Osteoblast (primary cell): ENCODE data around the gene DPP10. TPM values are rescaled to one million over a fixed set of nuclear protein-coding genes. Genes with fewer than 3 reads are reported as not detected.

Source experiments
- DNase-seq: peaks from one replicate; pipeline ENCODE4 v3.0.0; 2011; ENCODE audit warnings: low spot score, mixed read lengths; ENCODE audit not compliant: insufficient read length; ENCODE audit errors: missing footprints
- H2AFZ ChIP-seq: 2 replicates; pipeline ENCODE4 v1.6.0; 2011; ENCODE audit warnings: mild to moderate bottlenecking, low read length
- H3K27ac ChIP-seq: 2 replicates; pipeline ENCODE4 v1.5.1; 2011; ENCODE audit warnings: mild to moderate bottlenecking, low read depth, low read length, moderate library complexity
- H3K27me3 ChIP-seq: 2 replicates; pipeline ENCODE4 v1.6.0; 2012; ENCODE audit warnings: mild to moderate bottlenecking, control low read depth, inconsistent platforms, low read length, moderate library complexity; ENCODE audit not compliant: insufficient read depth
- H3K36me3 ChIP-seq: 2 replicates; pipeline ENCODE4 v1.5.1; 2011; ENCODE audit warnings: mild to moderate bottlenecking, low read length, control low read depth, moderate library complexity; ENCODE audit not compliant: insufficient read depth
- H3K4me1 ChIP-seq: 2 replicates; pipeline ENCODE4 v1.5.1; 2011; ENCODE audit warnings: mild to moderate bottlenecking, low read length, control low read depth, moderate library complexity; ENCODE audit not compliant: insufficient read depth
- H3K4me2 ChIP-seq: 2 replicates; pipeline ENCODE4 v1.6.0; 2011; ENCODE audit warnings: mild to moderate bottlenecking, low read length; ENCODE audit not compliant: insufficient read depth
- H3K4me3 ChIP-seq: fragments of 200-600 bp; sonication (generic); 3 replicates; pipeline ENCODE4 v1.5.1; 2012; ENCODE audit warnings: mild to moderate bottlenecking, low read length, inconsistent platforms; ENCODE audit not compliant: insufficient read depth
- H3K79me2 ChIP-seq: 2 replicates; pipeline ENCODE4 v1.6.0; 2012; ENCODE audit warnings: mild to moderate bottlenecking, low read length, control low read depth, inconsistent platforms; ENCODE audit not compliant: insufficient read depth
- H3K9me3 ChIP-seq: 2 replicates; pipeline ENCODE4 v1.5.1; 2011; ENCODE audit warnings: low read depth, low read length, control low read depth
- H4K20me1 ChIP-seq: 2 replicates; pipeline ENCODE4 v1.6.0; 2012; ENCODE audit warnings: mild to moderate bottlenecking, low read length, control low read depth; ENCODE audit not compliant: insufficient read depth
- total RNA-seq: library from RNA; depleted of rRNA; stranded (reverse); fragments of >200 nt; gene quantifications from 2 replicates; pipeline ENCODE4 v1.2.3, GENCODE V29; 2012
- TF ChIP-seq, protein P1 (sequence below): IDR thresholded peaks from 2 replicates; pipeline ENCODE4 v1.5.1; 2011; ENCODE audit warnings: mild to moderate bottlenecking, low read depth, low read length, moderate library complexity; ENCODE audit errors: extremely low read depth

The DPP10 gene
- total RNA-seq, 1 donor, result not detected

DNA sequence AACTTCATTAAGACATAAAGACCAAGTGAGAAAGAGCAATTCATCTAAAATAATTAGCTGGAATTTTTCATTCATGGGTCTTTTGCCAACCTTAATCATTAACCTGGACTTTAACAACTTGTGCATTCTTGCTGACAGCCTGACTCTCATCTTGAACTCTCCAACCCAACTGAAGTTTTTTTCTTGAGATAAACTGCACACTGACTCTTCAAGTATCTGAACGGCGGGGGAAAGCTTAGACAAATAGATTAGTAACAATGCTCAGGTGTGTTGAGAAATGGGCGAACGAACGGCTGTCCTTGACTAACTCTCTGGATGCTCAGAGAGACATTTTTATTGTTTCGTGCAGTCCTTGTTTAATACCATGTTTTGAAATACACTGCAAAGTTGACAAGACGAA, 186.0 kb downstream of the DPP10 start:
- H3K27me3 ChIP-seq, result no peaks in the 10 kb centered on the region
- TF ChIP-seq, protein P1, sequence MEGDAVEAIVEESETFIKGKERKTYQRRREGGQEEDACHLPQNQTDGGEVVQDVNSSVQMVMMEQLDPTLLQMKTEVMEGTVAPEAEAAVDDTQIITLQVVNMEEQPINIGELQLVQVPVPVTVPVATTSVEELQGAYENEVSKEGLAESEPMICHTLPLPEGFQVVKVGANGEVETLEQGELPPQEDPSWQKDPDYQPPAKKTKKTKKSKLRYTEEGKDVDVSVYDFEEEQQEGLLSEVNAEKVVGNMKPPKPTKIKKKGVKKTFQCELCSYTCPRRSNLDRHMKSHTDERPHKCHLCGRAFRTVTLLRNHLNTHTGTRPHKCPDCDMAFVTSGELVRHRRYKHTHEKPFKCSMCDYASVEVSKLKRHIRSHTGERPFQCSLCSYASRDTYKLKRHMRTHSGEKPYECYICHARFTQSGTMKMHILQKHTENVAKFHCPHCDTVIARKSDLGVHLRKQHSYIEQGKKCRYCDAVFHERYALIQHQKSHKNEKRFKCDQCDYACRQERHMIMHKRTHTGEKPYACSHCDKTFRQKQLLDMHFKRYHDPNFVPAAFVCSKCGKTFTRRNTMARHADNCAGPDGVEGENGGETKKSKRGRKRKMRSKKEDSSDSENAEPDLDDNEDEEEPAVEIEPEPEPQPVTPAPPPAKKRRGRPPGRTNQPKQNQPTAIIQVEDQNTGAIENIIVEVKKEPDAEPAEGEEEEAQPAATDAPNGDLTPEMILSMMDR, result no peak
- no peaks in the 10 kb centered on the region for H3K9me3 ChIP-seq
- H2AFZ ChIP-seq, result no peak overlapping the region
- H3K4me2 ChIP-seq, result no peak overlapping the region
- H3K4me1 ChIP-seq, result no peaks in the 10 kb centered on the region
- no peak for DNase-seq
- H4K20me1 ChIP-seq, result no peaks in the 10 kb centered on the region
- H3K79me2 ChIP-seq, result no peaks in the 10 kb centered on the region
- no peaks in the 10 kb centered on the region for H3K36me3 ChIP-seq
- no peak overlapping the region for H3K27ac ChIP-seq
- H3K4me3 ChIP-seq, result no peak overlapping the region

DNA sequence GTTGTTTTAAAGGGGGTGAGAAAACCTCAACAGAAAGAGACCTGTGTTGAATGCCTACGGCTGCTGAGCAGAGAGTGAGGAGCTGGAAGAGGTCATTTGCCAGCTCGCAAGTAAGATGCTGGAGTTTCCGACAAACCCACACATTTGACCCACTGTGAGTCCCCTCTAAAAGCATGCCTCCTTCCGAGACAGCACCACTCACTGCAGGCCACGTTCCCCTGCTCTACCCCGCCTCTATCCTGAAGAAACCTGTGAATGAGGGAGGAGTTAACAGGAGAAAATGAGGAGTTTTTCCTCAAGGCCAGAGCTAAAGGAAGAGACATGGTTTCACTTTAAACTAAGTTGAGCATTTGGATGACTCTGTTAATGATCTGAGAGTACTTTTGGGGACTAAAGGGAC, 188.7 kb downstream of the DPP10 start:
- Histone ChIP-seq H3K4me1 (no peaks in the 10 kb centered on the region), H3K27me3 (no peaks in the 10 kb centered on the region), H3K79me2 (no peaks in the 10 kb centered on the region), H3K36me3 (no peaks in the 10 kb centered on the region), H4K20me1 (no peaks in the 10 kb centered on the region), H3K27ac (no peak overlapping the region), H3K4me2 (no peak overlapping the region), H3K9me3 (no peaks in the 10 kb centered on the region), H2AFZ (no peak overlapping the region), H3K4me3 (no peak overlapping the region)
- no peak for DNase-seq
- TF ChIP-seq, protein P1, result no peak

DNA sequence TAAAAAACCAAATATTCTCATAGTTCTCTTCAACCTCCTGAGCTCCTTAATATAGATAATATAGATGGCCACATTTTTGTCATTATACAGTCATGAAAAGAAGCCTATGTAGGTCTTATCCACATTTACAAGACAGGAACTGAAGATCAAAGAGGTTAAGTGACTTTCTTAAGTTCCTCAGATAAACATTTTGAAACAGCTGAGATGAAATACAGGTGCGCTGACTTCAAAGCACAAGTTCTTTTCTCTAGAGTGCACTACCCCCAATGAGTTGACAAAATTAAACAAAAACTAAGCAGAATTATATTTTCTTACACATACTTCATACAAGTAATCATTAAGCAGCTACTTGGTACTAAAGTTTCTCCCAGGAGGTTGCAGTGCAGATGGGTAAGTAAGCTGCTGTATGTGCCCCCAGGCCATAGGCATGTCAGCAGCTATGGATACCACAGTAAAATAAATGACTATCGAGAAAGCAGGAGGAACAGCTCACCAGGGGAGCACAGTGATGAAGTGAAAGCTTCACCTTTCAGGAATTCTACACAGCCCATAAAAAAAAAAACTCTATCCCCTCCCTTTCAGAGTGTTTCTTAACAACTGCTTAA, 199.8 kb downstream of the DPP10 start:
- TF ChIP-seq, protein P1, result no peak
- no peak for DNase-seq
- H2AFZ ChIP-seq, result no peak overlapping the region
- H3K27me3 ChIP-seq, result no peaks in the 10 kb centered on the region
- H3K36me3 ChIP-seq, result no peaks in the 10 kb centered on the region
- H3K4me1 ChIP-seq, result no peaks in the 10 kb centered on the region
- H3K27ac ChIP-seq, result no peak overlapping the region
- no peaks in the 10 kb centered on the region for H3K79me2 ChIP-seq
- no peak overlapping the region for H3K4me3 ChIP-seq
- H3K9me3 ChIP-seq, result no peaks in the 10 kb centered on the region
- H4K20me1 ChIP-seq, result no peaks in the 10 kb centered on the region
- no peak overlapping the region for H3K4me2 ChIP-seq

DNA sequence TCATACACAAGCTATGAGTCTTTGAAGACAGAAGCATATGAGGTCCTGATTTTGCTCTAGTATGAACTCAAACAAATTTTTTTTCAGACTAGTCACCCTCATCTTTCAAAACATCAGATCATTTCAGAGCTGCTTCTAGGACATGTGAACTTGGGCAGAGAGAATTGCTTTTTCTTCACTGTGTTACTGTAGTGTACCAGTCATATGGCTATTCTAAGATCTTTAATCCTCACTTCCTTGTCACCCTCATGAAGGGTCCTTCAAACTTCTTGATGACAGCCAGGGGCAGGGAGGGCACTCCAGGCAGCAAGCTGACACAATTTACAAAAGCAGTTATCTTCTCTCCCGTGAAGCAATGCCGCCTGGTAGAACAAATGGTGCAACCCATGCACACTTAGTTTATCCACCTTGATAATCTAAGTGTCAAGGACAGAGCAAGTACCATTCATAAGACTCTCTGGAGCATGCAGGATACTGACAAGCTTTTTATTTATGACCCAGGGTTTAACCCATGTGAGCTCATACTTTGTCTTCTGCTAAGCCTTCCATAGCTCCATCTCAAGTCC, 200.6 kb downstream of the DPP10 start:
- H3K4me3 ChIP-seq, result no peak overlapping the region
- TF ChIP-seq, protein P1, result no peak
- no peak for DNase-seq
- H3K79me2 ChIP-seq, result no peaks in the 10 kb centered on the region
- H3K27ac ChIP-seq, result no peak overlapping the region
- H3K36me3 ChIP-seq, result no peaks in the 10 kb centered on the region
- H4K20me1 ChIP-seq, result no peaks in the 10 kb centered on the region
- H3K4me2 ChIP-seq, result no peak overlapping the region
- H2AFZ ChIP-seq, result no peak overlapping the region
- H3K27me3 ChIP-seq, result no peaks in the 10 kb centered on the region
- no peaks in the 10 kb centered on the region for H3K4me1 ChIP-seq
- H3K9me3 ChIP-seq, result no peaks in the 10 kb centered on the region
